ENCODE results near the gene PTPRU. TPM values are rescaled to one million over a fixed set of nuclear protein-coding genes. Genes with fewer than 3 reads are reported as not detected.

PTPRU gene
- total RNA-seq, 2 experiments from 2014 or later, result 0.16 to 0.56 TPM

- Histone ChIP-seq H3K27me3 (ENCODE audit: control insufficient read depth in 1 of 2, insufficient read depth in 2 of 2, low read length in 2 of 2) (no peaks in the 10 kb centered on the region), H3K27ac (ENCODE audit: low read depth in 1 of 2, low read length in 2 of 2) (no peak overlapping the region), H3K4me1 (ENCODE audit: insufficient read depth, low read length) (peaks cover 3% of the 10 kb centered on the region), H3K36me3 (ENCODE audit: insufficient read depth, low read length) (peaks cover 26% of the 10 kb centered on the region), H3K9me3 (ENCODE audit: control insufficient read depth in 1 of 2, insufficient read depth in 1 of 2, low read length in 2 of 2) (no peaks in the 10 kb centered on the region), H3K4me3 (ENCODE audit: low read length) (no peak overlapping the region)
- TF ChIP-seq CTCF (IDR thresholded peaks at IDR 0.05), result no peak
- CTCF ChIA-PET, result interaction anchor here (1.5 to 1.6 kb wide), 2 partner anchors 19 to 100 kb away, joined by 3 to 5 read pairs; no protein-coding TSS in a partner anchor
- DNase-seq (no peak), ATAC-seq (ENCODE audit: poor library complexity) (no peak)
- POLR2A ChIA-PET, result interaction anchor here (0.9 to 1.6 kb wide), 3 partner anchors 13 to 320 kb away, joined by 3 to 15 read pairs (median 4); partner anchors contain the start of gene SRSF4
- Mint-ChIP-seq H3K36me3 (ENCODE audit: low read depth) (peaks cover 57% of the 10 kb centered on the region), H3K27ac (no peak overlapping the region), H3K27me3 (no peaks in the 10 kb centered on the region), H3K4me1 (ENCODE audit: low read depth) (no peaks in the 10 kb centered on the region), H3K4me3 (no peak overlapping the region), H3K9me3 (no peaks in the 10 kb centered on the region)
- intact Hi-C loops (cut with DNase I, micrococcal nuclease), result loop anchor here (2.0 to 10.0 kb wide), 4 partner anchors 77 to 415 kb away; partner anchors contain the start of gene TMEM200B (in 1 of the 2)
These were observed 34.7 kb upstream of the PTPRU start for GRCh38 chr1:29201595-29202051.

- Histone ChIP-seq H3K9me3 (ENCODE audit: control insufficient read depth in 1 of 2, insufficient read depth in 1 of 2, low read length in 2 of 2) (no peaks in the 10 kb centered on the region), H3K36me3 (ENCODE audit: insufficient read depth, low read length) (peaks cover 26% of the 10 kb centered on the region), H3K27me3 (ENCODE audit: control insufficient read depth in 1 of 2, insufficient read depth in 2 of 2, low read length in 2 of 2) (no peaks in the 10 kb centered on the region), H3K4me1 (ENCODE audit: insufficient read depth, low read length) (peaks cover 3% of the 10 kb centered on the region), H3K27ac (ENCODE audit: low read depth in 1 of 2, low read length in 2 of 2) (no peak overlapping the region), H3K4me3 (ENCODE audit: low read length) (no peak overlapping the region)
- no peak for TF ChIP-seq CTCF (IDR thresholded peaks at IDR 0.05)
- H3K4me3 Mint-ChIP-seq, result no peak overlapping the region
- CTCF ChIA-PET, result interaction anchor here (0.8 to 1.6 kb wide), 7 partner anchors 15 to 466 kb away, joined by 3 to 26 read pairs (median 3); partner anchors contain the start of genes SRSF4 and YTHDF2
- H3K9me3 Mint-ChIP-seq, result no peaks in the 10 kb centered on the region
- peak in 1 of 14 experiments; percentile 25 for DNase-seq
- ATAC-seq (ENCODE audit: poor library complexity), result no peak
- H3K36me3 Mint-ChIP-seq (ENCODE audit: low read depth), result peaks cover 57% of the 10 kb centered on the region
- no peaks in the 10 kb centered on the region for H3K27me3 Mint-ChIP-seq
- intact Hi-C loops (cut with DNase I, micrococcal nuclease), result loop anchor here (2.0 to 10.0 kb wide), 4 partner anchors 77 to 415 kb away; partner anchors contain the start of gene TMEM200B (in 1 of the 2)
- POLR2A ChIA-PET, result interaction anchor here (0.7 to 1.6 kb wide), 4 partner anchors 12 to 621 kb away, joined by 3 to 15 read pairs (median 4); partner anchors contain the start of gene SRSF4
- H3K4me1 Mint-ChIP-seq (ENCODE audit: low read depth), result no peaks in the 10 kb centered on the region
- no peak overlapping the region for H3K27ac Mint-ChIP-seq
These were observed 34.3 kb upstream of the PTPRU start for GRCh38 chr1:29202053-29202452.

GRCh38 chr1:29202584-29203340 is 33.6 kb upstream of the PTPRU start:
- POLR2A ChIA-PET, result interaction anchor here (0.7 to 1.6 kb wide), 4 partner anchors 21 to 622 kb away, joined by 3 to 15 read pairs (median 4); partner anchors contain the start of gene SRSF4
- Histone ChIP-seq H3K27ac (ENCODE audit: low read depth in 1 of 2, low read length in 2 of 2) (no peak overlapping the region), H3K9me3 (ENCODE audit: control insufficient read depth in 1 of 2, insufficient read depth in 1 of 2, low read length in 2 of 2) (no peaks in the 10 kb centered on the region), H3K4me3 (ENCODE audit: low read length) (no peak overlapping the region), H3K27me3 (ENCODE audit: control insufficient read depth in 1 of 2, insufficient read depth in 2 of 2, low read length in 2 of 2) (no peaks in the 10 kb centered on the region), H3K36me3 (ENCODE audit: insufficient read depth, low read length) (peaks cover 26% of the 10 kb centered on the region), H3K4me1 (ENCODE audit: insufficient read depth, low read length) (peaks cover 3% of the 10 kb centered on the region)
- ATAC-seq (ENCODE audit: poor library complexity) (peak; percentile 93), DNase-seq (peak; percentile 79 to 94 (median 88))
- no peaks in the 10 kb centered on the region for H3K4me1 Mint-ChIP-seq (ENCODE audit: low read depth)
- H3K9me3 Mint-ChIP-seq, result no peaks in the 10 kb centered on the region
- no peak overlapping the region for H3K27ac Mint-ChIP-seq
- no peaks in the 10 kb centered on the region for H3K27me3 Mint-ChIP-seq
- H3K36me3 Mint-ChIP-seq (ENCODE audit: low read depth), result peaks cover 50% of the 10 kb centered on the region
- no peak overlapping the region for H3K4me3 Mint-ChIP-seq
- intact Hi-C loops (cut with DNase I, micrococcal nuclease), result loop anchor here (1.0 to 10.0 kb wide), 6 partner anchors 78 to 417 kb away; partner anchors contain the start of gene TMEM200B (in 1 of the 2)
- TF ChIP-seq CTCF (IDR thresholded peaks at IDR 0.05), result peak; percentile 88
- CTCF ChIA-PET, result interaction anchor here (0.8 to 1.6 kb wide), 10 partner anchors 14 to 466 kb away, joined by 3 to 26 read pairs (median 3); partner anchors contain the start of genes SRSF4 and YTHDF2

All from CD4-positive, alpha-beta T cell (primary cell).